NB4 (cell line): Measurements from ENCODE around the gene UTS2.

ENCODE experiments used
- DNase-seq: peaks from one replicate; pipeline ENCODE4 v3.0.0; 2010; ENCODE audit warnings: low read depth
- H3K4me3 ChIP-seq: one replicate; pipeline ENCODE4 v1.5.1; 2011; ENCODE audit warnings: mild to moderate bottlenecking, low read depth, low read length, moderate library complexity
- CTCF ChIP-seq: IDR thresholded peaks from one replicate; pipeline ENCODE4 v1.5.1; 2012; ENCODE audit warnings: low read depth, low read length
- MAX ChIP-seq: IDR thresholded peaks from 2 replicates; pipeline ENCODE4 v1.6.1; 2011; ENCODE audit warnings: low read depth, low read length
- MYC ChIP-seq: IDR thresholded peaks from 2 replicates; pipeline ENCODE4 v1.6.1; 2011; ENCODE audit warnings: low read depth, low read length
- POLR2A ChIP-seq: IDR thresholded peaks from 2 replicates; pipeline ENCODE4 v1.6.1; 2011; ENCODE audit warnings: mild to moderate bottlenecking; ENCODE audit not compliant: insufficient read length; ENCODE audit errors: extremely low read depth

The UTS2 gene

GRCh38 chr1:7853684-7854026, 790 bp upstream of the UTS2 start:
- DNase-seq: no peak
- no peak overlapping the region for H3K4me3 ChIP-seq
- no peak for TF ChIP-seq POLR2A
- TF ChIP-seq MYC: no peak
- no peak for TF ChIP-seq MAX
- TF ChIP-seq CTCF: no peak

GRCh38 chr1:7850786-7851185, 2.1 kb downstream of the UTS2 start:
- no peak for DNase-seq
- TF ChIP-seq POLR2A (no peak), CTCF (no peak), MYC (no peak), MAX (no peak)
- H3K4me3 ChIP-seq: no peak overlapping the region

- no peak for DNase-seq
- TF ChIP-seq MAX: no peak
- no peak for TF ChIP-seq MYC
- TF ChIP-seq CTCF: no peak
- TF ChIP-seq POLR2A: no peak
- H3K4me3 ChIP-seq: no peak overlapping the region
Observed at GRCh38 chr1:7847599-7847998, 5.3 kb downstream of the UTS2 start.

- TF ChIP-seq MAX: no peak
- DNase-seq: no peak
- H3K4me3 ChIP-seq: no peak overlapping the region
Observed at GRCh38 chr1:7846656-7847055, 6.2 kb downstream of the UTS2 start.

GRCh38 chr1:7845761-7846160, 7.1 kb downstream of the UTS2 start:
- no peak for DNase-seq
- no peak overlapping the region for H3K4me3 ChIP-seq
- no peak for TF ChIP-seq MAX
- TF ChIP-seq POLR2A: no peak
- TF ChIP-seq CTCF: no peak
- no peak for TF ChIP-seq MYC

GRCh38 chr1:7842517-7842916, 10.3 kb downstream of the UTS2 start:
- no peak for DNase-seq
- no peak for TF ChIP-seq MAX
- no peak for TF ChIP-seq MYC
- TF ChIP-seq POLR2A: no peak
- H3K4me3 ChIP-seq: no peak overlapping the region

- no peak overlapping the region for H3K4me3 ChIP-seq
- DNase-seq: no peak
- no peak for TF ChIP-seq CTCF
- no peak for TF ChIP-seq MYC
- no peak for TF ChIP-seq MAX
- TF ChIP-seq POLR2A: no peak
Observed at GRCh38 chr1:7839526-7839925, 13.3 kb downstream of the UTS2 start.
